Activated CD4-positive, alpha-beta memory T cell treated with anti-CD3 and anti-CD28 coated beads, Interleukin-2, amount 10 ng/mL, durations not matched to agents 7 days and 5 days (primary cell): ENCODE results near the gene HSD11B1L. TPM values are rescaled to one million over a fixed set of nuclear protein-coding genes. Genes with fewer than 3 reads are reported as not detected.
A peak's percentile ranks its signal among the peaks of the same experiment; 100 is the strongest.

Experiments used
- CTCF ChIA-PET: fragments of 350-600 bp; sonication (Branson Sonifier 250); formaldehyde crosslinking; loops from one replicate; lab custom pipeline; 2021; ENCODE audit warnings: antibody characterized with exemption, inconsistent platforms; lab: Charles Lee
- POLR2A ChIA-PET: fragments of 350-600 bp; sonication (Branson Sonifier 250); formaldehyde crosslinking; loops from one replicate; lab custom pipeline; 2021; ENCODE audit warnings: antibody characterized with exemption; lab: Charles Lee
- DNase-seq: peaks from one replicate; pipeline ENCODE4 v3.0.0-alpha.2; 2020
- H3K27ac Mint-ChIP-seq: one replicate; pipeline ENCODE4 v1.8.0; 2021; ENCODE audit warnings: mild to moderate bottlenecking, mixed read lengths
- H3K27me3 Mint-ChIP-seq: one replicate; pipeline ENCODE4 v1.8.0; 2021; ENCODE audit warnings: mixed read lengths
- H3K36me3 Mint-ChIP-seq: one replicate; pipeline ENCODE4 v1.8.0; 2021; ENCODE audit warnings: low read depth, mixed read lengths
- H3K4me1 Mint-ChIP-seq: one replicate; pipeline ENCODE4 v1.8.0; 2021; ENCODE audit warnings: mixed read lengths
- H3K4me3 Mint-ChIP-seq: one replicate; pipeline ENCODE4 v1.8.0; 2021; ENCODE audit warnings: mild to moderate bottlenecking, mixed read lengths
- H3K9me3 Mint-ChIP-seq: one replicate; pipeline ENCODE4 v1.8.0; 2021; ENCODE audit warnings: mixed read lengths
- total RNA-seq, 2 experiments: library from RNA; stranded (reverse); gene quantifications; one replicate each; pipeline ENCODE4 v1.2.3, GENCODE V29; 2021

The HSD11B1L gene
- total RNA-seq, 2 experiments from 2014 or later: 2.5 to 3.2 TPM

DNA sequence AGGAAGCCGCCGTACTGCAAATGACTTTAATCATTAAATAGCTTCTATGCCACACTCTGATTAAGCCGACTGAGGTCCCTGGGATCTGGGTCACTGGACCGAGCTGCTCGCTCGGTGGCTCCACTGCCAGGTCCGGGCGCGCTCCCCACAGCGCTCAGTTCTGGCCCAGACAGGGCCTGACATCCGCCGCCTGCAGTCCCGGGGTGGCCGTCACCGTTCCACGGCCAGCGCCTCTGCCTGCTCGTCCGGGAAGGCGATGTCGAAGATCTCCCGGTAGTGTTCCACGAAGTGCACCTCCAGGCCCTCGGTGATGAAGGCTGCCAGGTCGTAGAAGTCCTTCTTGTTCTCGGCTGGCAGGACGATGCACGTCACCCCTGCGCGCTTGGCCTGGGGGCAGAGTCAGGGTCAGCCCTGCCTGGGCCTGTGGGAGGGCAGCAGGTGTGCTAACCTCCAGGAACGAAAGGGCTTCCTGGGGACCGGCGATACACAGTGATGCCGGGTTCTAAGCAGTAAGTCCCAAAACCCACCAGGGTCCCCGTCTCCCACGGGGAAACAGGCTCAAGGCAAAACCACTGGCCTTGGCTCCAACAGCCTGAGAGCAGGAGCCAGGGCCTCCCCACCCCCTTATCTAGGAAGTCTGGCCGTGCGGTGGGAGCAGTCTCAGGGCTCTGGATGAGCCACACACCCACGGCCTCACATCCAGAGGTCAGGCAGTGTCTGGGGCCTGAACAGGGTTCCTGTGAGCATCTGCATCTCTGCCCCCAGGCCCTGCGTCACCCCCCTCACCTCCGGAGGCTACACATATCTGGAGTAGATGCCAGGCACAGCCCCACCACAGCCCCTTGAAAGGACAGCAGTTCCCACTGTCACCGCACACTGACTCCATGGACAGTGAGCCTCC lies 11.2 kb downstream of the HSD11B1L start:
- Mint-ChIP-seq H3K27me3 (no peaks in the 10 kb centered on the region), H3K4me3 (peak overlapping the region; percentile 90), H3K36me3 (peaks cover 49% of the 10 kb centered on the region), H3K4me1 (peaks cover 36% of the 10 kb centered on the region), H3K9me3 (no peaks in the 10 kb centered on the region), H3K27ac (peak overlapping the region; percentile 91)
- ChIA-PET CTCF (interaction anchor here (0.6 to 1.3 kb wide), 3 partner anchors 22 to 144 kb away, joined by 3 to 4 read pairs (median 3); no protein-coding TSS in a partner anchor), POLR2A (interaction anchor here (0.9 to 4.1 kb wide), 10 partner anchors 10 to 136 kb away, joined by 3 to 109 read pairs (median 8); partner anchors contain the start of genes CATSPERD, DUS3L, LONP1 and SAFB)
- no peak for DNase-seq

DNA sequence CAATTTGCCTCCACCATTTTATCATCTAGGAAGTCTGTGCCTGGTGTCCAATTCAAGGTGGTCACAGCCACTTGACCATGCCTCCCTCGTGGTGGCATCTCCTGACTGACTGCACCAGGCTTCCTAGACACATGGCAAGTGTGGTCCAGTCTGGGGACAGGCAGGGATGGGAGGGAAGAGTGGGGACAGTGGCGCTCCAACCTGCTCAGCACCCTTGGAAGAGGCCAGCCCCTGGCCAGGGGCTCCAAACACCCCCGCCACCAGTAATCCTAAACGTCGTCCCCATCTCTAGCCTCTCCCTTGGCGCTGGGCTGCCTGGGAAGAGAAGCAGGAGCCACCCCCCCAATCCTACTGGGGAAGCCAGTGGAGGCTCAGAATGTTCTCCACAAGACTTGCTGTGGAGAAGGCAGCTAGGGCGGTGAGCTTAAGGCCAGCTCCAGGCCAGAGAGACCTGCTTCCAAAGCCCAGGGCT lies 11.9 kb downstream of the HSD11B1L start:
- ChIA-PET POLR2A (interaction anchor here (1.1 kb wide), 1 partner anchor 88 kb away, joined by 3 read pairs; no protein-coding TSS in a partner anchor), CTCF (no interaction called here)
- Mint-ChIP-seq H3K9me3 (no peaks in the 10 kb centered on the region), H3K27ac (peak overlapping the region; percentile 65), H3K4me1 (peaks cover 35% of the 10 kb centered on the region), H3K27me3 (no peaks in the 10 kb centered on the region), H3K4me3 (peak overlapping the region; percentile 90), H3K36me3 (peaks cover 51% of the 10 kb centered on the region)
- no peak for DNase-seq

DNA sequence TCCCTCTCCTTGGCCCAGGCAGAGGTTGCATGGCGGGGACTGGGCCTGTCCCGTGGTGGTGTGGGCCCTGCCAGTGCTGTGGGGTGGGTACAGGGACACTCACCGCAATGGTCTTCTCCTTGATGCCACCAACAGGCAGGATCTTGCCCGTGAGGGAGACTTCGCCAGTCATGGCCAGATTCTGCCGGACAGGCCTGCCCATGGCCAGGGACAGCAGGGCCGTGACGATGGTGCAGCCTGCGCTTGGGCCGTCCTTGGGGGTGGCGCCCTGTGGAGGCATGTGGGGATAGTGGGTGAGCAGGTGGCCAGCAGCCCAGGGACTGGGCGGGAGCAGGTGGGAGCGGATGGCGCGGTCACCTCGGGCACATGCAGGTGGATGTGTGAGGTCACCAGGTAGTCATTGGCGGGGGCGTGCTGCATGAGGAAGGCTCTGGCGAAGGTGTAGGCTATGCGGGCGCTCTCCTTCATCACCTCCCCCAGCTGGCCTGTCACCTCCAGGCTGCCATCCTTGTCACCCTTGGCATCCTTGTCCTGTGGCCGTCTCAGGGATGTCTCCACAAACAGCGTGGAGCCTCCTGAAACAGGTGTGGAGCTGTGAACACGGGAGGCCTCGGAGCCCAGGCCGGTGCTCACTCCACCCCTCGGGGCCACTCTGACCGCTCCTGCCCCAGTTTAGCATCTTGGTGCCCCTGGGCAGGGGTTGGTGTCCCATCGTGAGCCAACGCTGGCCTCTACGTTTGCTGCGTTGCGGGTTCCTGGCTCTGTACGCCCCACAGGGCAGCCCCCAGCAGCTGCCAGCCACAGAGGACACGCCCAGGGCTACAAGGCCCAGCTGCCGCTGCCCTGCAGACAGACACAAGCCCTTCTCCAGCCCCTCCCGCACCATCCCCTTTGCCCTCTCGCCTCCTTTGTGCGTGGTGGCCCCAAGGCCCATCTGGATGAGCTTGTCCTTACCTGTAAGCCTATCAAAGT lies 12.7 kb downstream of the HSD11B1L start:
- ChIA-PET CTCF (no interaction called here), POLR2A (interaction anchor here (1.1 kb wide), 1 partner anchor 87 kb away, joined by 3 read pairs; no protein-coding TSS in a partner anchor)
- no peaks in the 10 kb centered on the region for H3K9me3 Mint-ChIP-seq
- peaks cover 31% of the 10 kb centered on the region for H3K4me1 Mint-ChIP-seq
- peak overlapping the region; percentile 90 for H3K4me3 Mint-ChIP-seq
- H3K36me3 Mint-ChIP-seq: peaks cover 51% of the 10 kb centered on the region
- no peak for DNase-seq
- no peaks in the 10 kb centered on the region for H3K27me3 Mint-ChIP-seq
- H3K27ac Mint-ChIP-seq: peak overlapping the region; percentile 44

DNA sequence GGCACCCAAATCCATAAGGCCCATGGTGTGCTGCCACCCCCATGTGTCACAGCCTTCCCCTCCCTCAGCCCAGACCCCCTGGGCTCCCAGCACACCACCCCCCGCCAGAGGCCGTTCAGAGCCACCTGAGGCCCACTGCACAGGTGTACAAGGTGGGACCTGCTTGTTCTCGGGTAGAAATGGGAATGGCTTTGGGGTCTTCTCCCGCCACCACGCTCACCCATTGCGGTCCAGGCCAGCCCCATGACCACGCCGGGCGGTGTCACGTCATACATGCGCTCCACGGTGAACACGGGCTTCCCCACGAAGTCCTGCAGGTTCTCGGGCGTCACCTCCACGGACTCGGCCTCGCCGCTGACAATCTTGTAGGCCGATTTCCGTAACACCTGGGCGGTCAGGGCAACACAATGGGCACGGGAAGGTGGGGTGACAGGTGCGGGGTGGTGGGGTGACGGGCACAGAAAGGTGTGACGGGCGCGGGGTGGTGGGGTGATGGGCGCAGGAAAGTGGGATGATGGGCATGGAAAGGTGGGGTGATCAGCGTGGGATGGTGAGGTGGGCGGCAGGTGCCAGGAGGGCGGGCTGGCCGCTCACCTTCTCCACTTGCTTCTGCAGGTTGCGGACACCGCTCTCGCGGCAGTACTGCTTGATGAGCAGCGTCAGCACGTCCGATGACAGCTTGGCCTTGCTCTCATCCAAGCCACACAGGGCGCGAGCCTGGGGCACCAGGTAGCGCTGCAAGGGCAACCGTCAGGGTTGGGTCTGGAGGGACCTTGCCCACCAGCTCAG lies 13.5 kb downstream of the HSD11B1L start:
- ChIA-PET CTCF (no interaction called here), POLR2A (interaction anchor here (1.1 kb wide), 1 partner anchor 86 kb away, joined by 3 read pairs; no protein-coding TSS in a partner anchor)
- Mint-ChIP-seq H3K27ac (no peak overlapping the region), H3K4me3 (no peak overlapping the region), H3K4me1 (peaks cover 29% of the 10 kb centered on the region), H3K9me3 (no peaks in the 10 kb centered on the region), H3K27me3 (no peaks in the 10 kb centered on the region), H3K36me3 (peaks cover 58% of the 10 kb centered on the region)
- no peak for DNase-seq

DNA sequence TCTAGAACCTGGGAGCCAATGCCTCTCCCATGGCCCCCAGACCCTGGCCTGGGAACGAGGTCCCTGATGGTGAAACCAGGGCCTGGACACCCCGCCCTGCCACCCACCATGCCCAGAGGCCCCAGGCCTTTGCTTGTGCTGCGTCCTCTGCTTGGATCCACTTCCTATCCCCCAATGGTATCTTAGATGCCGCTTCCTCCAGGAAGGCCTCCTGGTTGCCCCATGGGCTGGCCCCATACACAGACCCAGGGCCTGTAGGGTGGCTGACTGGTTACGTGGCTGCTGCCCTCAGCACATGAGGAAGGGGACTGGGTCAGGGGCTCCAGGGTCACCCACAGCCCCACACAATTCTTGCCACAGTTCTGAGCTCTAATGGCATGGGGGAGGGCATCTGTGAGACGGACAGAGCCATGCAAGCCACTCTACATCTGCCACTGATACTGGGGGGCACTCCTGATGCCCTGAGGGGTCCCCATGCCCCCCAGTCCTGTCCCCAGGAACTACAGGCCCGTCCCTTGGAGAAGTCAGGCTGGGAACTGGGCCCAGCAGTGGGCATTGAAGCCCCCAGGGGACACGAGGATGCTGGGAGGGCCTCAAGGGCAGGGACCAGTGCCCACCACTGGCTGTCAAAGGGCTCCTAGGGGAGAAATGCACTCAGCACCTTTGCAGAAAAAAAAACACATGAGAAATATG lies 14.3 kb downstream of the HSD11B1L start:
- Mint-ChIP-seq H3K4me1 (peaks cover 24% of the 10 kb centered on the region), H3K27me3 (no peaks in the 10 kb centered on the region), H3K9me3 (no peaks in the 10 kb centered on the region), H3K27ac (no peak overlapping the region), H3K4me3 (no peak overlapping the region), H3K36me3 (peaks cover 57% of the 10 kb centered on the region)
- CTCF ChIA-PET: no interaction called here
- DNase-seq: no peak
- POLR2A ChIA-PET: interaction anchor here (0.9 kb wide), 1 partner anchor 24 kb away, joined by 4 read pairs; no protein-coding TSS in a partner anchor

DNA sequence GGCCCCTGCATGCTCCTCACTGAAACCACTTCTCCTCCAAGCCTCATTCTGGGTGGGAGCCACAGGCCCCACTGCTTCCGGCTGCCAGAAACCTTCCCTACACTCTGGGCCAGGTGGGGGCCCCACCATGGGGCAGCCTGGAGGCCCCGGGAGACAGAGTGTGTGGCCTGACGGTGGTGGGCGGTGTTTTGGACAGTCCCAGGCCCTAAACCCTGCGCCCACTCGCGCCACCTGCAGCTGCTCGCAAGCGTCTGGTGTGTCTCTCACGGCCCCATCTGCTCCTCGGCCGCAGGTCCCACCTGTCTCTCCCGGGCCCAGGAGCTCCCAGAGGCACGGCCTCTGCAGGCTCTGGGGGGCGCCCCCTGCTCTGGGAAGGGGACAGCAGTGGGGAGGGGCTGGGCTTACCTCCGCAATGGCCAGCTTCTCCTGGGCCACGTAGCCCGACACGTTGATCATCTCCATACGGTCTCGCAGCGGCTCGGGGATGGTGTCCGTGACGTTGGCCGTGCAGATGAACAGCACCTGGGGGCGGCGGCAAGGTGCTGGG lies 14.9 kb downstream of the HSD11B1L start:
- no peak for DNase-seq
- ChIA-PET CTCF (no interaction called here), POLR2A (interaction anchor here (0.9 kb wide), 1 partner anchor 23 kb away, joined by 4 read pairs; no protein-coding TSS in a partner anchor)
- Mint-ChIP-seq H3K4me1 (peaks cover 23% of the 10 kb centered on the region), H3K9me3 (no peaks in the 10 kb centered on the region), H3K36me3 (peaks cover 54% of the 10 kb centered on the region), H3K27me3 (no peaks in the 10 kb centered on the region), H3K27ac (no peak overlapping the region), H3K4me3 (no peak overlapping the region)

DNA sequence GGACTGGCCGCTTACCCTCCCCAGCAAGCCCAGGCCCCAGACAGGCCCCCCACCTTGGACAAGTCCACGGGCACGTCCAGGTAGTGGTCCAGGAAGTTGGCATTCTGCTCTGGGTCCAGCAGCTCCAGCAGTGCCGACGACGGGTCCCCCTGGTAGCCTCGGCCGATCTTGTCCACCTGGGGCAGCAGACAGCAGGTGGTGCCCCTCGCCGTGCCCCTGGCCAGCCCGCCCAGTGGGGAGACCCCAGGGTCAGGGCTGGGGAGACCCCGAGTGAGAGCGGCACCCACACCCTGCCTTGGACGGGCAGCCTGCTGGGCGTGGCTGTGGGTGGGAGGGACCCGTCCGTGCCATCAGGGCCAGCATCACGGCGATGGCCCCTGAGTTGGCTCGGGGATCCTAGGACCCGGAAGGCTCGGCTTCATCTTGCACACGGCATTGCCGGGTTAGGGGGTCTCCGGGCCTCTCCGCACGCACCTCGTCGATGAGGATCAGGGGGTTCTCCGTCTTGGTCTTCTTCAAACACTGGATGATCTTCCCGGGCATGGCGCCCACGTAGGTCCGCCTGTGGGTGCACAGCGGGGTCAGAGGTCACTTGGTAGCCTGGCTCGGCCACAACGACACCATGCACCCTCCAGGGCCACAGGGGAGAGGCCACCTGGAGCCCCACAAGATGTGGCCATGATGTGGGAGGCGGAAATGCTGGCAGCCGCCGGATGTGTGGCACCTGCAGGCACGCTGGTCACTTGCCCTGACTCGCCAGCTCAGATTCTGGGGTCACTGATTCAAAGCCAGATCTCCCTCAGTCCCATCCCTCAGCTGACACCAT lies 15.6 kb downstream of the HSD11B1L start:
- Mint-ChIP-seq H3K27me3 (no peaks in the 10 kb centered on the region), H3K4me3 (no peak overlapping the region), H3K27ac (no peak overlapping the region), H3K9me3 (no peaks in the 10 kb centered on the region), H3K4me1 (peaks cover 18% of the 10 kb centered on the region), H3K36me3 (peaks cover 54% of the 10 kb centered on the region)
- POLR2A ChIA-PET: interaction anchor here (0.9 to 2.8 kb wide), 2 partner anchors 17 to 22 kb away, joined by 4 to 10 read pairs; no protein-coding TSS in a partner anchor
- CTCF ChIA-PET: no interaction called here
- DNase-seq: no peak

DNA sequence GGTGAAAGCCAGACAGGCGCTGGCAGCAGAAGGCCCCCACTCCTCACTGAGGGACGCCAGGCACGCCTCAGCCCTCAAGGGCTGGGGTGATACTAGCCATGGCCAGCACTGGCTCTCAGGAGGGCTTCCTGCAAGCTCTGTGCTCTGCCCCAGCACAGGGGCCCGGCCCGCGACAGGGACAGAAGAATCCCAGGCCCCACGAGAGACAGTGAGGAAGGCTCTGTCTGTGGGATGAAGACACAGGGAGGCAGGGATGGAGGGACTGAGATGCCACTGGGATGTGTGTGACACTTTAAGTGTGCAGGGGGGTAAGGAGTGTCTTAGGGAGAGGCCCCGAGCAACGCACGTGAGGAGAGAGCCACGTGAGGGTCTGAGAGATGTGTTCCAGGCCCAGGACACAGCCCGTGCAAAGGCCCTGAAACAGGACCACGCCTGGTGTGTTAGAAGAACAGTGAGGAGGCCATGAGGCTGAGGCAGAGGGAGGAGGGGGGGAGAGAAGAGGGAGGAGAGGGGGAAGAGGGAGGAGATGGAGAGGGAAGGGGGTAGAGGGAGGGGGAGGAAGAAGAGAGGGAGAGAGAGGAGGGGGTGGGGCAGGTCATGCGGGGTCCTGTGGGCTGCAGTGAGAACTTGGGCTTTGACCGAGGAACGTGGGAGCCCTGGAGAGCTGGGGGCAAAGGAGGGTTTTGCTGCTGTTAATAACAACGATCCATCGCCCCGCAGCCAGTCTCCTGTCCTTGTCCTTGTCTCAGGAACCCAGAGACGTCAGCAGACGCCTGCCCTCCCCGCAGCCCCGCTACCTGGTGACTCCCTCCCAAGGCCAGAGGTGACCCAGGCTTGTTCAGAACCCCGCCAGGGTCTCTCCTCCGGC lies 16.4 kb downstream of the HSD11B1L start:
- no peak for DNase-seq
- POLR2A ChIA-PET: interaction anchor here (2.2 to 2.8 kb wide), 2 partner anchors 11 to 16 kb away, joined by 7 to 10 read pairs; no protein-coding TSS in a partner anchor

DNA sequence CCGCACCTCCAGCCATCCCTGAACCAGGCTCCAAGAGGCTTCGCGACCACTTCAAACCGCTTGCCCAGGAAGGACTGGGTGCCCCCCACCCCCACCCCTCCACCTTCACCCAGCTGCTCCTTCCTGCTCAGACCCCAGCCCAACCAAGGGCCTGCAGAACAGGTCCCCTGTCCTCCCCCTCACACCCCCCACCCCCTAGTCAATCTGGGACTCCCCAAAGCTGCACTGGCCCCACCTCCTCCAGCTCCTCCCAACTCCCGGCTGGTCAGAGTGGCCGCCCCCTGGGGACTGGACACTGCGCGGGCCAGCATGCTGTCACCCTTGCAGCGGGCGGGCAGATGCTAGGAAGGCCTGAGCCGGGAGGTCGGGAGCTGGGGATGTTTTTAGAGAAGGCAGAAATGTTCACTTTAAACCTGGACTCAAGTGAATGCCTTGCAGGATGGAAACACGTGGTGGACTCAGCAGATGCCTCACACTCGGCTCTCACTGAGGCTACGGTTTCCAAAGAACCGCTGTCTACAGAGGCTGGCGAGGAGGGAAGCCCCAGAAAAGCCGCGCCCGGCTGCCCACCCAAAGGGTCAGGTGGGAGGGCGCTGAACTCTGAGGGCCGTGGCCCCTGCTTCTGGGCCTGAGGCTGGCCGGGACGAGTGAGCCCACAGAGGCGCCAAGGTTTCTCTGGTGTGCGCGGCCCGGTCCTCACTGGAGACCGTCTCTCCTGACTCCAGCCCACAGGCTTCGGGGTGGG lies 17.2 kb downstream of the HSD11B1L start:
- H3K4me1 Mint-ChIP-seq: peaks cover 6% of the 10 kb centered on the region
- no peak for DNase-seq
- no peaks in the 10 kb centered on the region for H3K27me3 Mint-ChIP-seq
- no peak overlapping the region for H3K4me3 Mint-ChIP-seq
- no peak overlapping the region for H3K27ac Mint-ChIP-seq
- CTCF ChIA-PET: no interaction called here
- H3K9me3 Mint-ChIP-seq: no peaks in the 10 kb centered on the region
- POLR2A ChIA-PET: interaction anchor here (2.2 to 2.8 kb wide), 2 partner anchors 10 to 15 kb away, joined by 7 to 10 read pairs; no protein-coding TSS in a partner anchor
- peaks cover 47% of the 10 kb centered on the region for H3K36me3 Mint-ChIP-seq

More for the DNA sequence above, 16.4 kb downstream of the HSD11B1L start:
- Mint-ChIP-seq H3K27me3 (no peaks in the 10 kb centered on the region), H3K27ac (no peak overlapping the region), H3K9me3 (no peaks in the 10 kb centered on the region), H3K36me3 (peaks cover 53% of the 10 kb centered on the region), H3K4me1 (peaks cover 13% of the 10 kb centered on the region), H3K4me3 (no peak overlapping the region)
- CTCF ChIA-PET: no interaction called here
